Ishikawa (cell line): ENCODE results near the gene HHIPL1.

Source experiments
- NFIC ChIP-seq: IDR thresholded peaks from 2 replicates; pipeline ENCODE4 v1.6.1; 2012
- RAD21 ChIP-seq: IDR thresholded peaks from 2 replicates; pipeline ENCODE4 v1.6.1; 2012; ENCODE audit warnings: low read depth
- TAF1 ChIP-seq: IDR thresholded peaks from 2 replicates; pipeline ENCODE4 v1.6.1; 2012; ENCODE audit warnings: low read depth, mild to moderate bottlenecking

DNA sequence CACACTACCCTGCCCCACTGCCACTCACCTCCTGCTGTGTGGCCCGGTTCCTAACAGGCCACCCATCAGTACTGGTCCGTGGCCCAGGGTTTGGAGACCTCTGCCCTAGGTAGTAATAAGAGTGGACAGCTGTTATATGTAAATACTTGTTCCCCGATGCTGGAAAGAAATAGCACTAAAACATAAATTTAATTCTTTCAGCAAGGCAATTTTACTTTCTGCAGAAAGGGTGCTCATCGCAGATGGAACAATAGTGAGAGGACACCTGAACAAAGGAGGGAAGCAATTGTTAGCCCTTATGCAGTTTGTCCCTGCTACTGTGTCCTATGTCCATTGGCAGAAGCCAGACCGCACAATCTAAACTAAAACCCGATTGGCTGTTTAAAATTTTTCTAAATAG is 33.3 kb downstream of the HHIPL1 start:
- TF ChIP-seq NFIC: no peak
- TF ChIP-seq TAF1: no peak
- TF ChIP-seq RAD21: no peak
